HG02981 (cell line): ENCODE measurements around the gene NRCAM.

ENCODE experiments used
- ATAC-seq: cut with Tn5 transposase; IDR thresholded peaks from one replicate; pipeline ENCODE4 v1.9.1; 2021; ENCODE audit warnings: mild to moderate bottlenecking, moderate library complexity; ENCODE audit not compliant: unreplicated experiment

NRCAM gene

DNA sequence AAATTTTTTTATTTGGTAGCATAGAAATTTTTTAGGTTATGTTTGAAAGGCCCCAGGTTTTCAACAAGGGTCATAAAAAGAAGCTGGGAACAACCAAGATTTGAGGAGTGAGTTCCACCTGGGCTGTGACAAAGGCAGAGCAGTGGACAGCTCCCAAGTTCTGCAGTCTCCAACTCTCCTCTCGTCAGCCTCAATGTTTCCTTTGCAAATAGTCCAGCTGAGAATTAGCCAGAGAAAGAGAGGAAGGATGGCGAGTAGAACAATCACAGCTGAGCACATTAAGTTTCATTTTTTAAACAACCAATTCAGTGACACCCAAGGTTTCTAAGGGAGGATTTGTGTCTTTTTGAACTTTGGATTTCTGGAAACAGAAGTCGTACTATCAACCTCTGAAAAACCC, 143.2 kb downstream of the NRCAM start:
- ATAC-seq = no peak

DNA sequence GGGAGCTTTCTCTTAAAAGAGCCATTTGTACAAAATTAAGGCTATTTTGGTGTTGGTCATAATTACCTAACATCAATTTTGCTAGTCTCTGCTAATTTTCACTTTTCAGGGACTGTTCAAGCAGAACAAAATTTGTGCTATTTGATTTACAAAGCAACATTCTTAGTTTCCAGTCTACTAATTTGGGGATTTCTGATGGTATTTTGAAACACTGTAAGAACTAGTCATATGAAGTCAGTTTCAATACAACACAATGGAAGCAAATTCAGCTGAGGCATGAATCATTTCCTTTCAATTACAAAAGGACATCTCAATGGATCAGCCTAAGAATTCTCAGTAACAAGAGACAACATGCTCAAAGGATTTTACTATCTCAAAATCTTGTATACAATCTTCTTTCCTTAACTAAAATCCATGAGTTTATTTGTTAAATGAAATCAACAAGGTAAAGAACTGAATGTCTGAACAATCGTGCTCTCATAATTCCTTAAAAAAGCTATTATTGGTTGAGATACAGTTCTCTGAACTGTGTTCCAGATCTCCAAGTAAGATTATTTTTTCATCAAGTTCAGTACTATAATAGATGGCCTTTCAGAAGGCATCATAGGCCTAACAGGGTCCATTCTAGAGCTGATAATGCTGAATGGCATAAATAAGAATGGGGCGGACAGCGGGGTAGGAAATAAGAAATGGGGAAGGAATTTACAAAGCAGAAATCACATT, 144.6 kb downstream of the NRCAM start:
- no peak for ATAC-seq

GRCh38 chr7:108310351-108310750, 145.9 kb downstream of the NRCAM start:
- no peak for ATAC-seq

DNA sequence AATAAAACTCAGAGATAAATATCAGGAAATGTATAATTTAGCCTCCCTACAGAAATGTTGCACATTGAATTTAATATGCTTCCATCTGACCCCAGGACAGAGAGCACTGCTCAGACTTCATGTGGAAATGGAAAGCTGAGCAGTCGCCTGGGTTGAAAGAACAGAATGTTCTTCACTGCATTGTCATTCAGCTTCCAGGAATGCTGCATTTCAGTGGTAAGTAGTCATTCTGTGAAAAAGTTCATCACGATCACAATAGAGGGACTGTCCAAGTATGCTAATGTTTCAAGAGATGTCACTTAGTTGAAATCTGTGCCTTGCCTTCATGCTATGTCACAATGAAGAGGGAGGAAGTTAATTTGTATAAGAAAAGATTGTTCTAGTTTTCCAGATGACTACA, 147.3 kb downstream of the NRCAM start:
- ATAC-seq = peak; percentile 52

- ATAC-seq = no peak
These were observed 148.0 kb downstream of the NRCAM start for GRCh38 chr7:108308276-108308675.

DNA sequence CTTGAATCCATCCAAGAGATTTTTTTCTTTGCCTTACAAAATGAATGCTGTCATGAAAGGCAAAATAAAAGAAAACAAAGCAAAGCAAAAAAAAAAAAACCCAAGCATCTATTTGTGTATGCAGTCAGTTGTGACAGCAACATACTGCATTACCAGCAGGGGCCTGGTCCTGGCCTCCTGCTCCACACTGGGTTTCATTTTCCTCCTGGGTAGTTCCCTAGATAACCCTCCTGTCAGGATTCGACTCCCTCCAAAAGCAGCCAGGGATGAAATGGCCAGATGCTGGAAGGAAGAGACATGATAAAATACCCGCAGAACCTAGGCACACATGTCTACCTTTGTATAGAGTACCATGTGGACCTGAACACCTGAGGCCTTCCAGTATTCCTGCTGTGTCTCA, 148.6 kb downstream of the NRCAM start:
- ATAC-seq = no peak

DNA sequence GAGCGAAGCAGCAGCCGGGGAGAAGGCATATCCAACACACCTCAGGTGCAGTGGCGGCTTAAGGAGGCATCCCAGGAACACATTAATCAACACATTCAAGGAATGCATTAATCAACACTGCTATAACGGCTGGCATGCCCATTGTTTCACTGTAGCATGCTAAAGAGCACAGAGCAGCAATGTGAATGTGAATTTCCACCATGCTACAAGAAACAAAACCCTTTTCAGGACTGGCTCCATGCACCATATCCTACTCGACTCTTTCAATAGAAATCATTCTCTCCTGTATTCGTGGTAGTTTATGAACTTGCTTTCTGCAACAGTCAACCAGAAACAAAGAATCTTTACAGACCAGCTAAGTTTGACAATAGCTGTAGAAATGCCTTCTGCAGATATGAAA, 149.0 kb downstream of the NRCAM start:
- no peak for ATAC-seq

GRCh38 chr7:108303332-108303731, 152.9 kb downstream of the NRCAM start:
- no peak for ATAC-seq

DNA sequence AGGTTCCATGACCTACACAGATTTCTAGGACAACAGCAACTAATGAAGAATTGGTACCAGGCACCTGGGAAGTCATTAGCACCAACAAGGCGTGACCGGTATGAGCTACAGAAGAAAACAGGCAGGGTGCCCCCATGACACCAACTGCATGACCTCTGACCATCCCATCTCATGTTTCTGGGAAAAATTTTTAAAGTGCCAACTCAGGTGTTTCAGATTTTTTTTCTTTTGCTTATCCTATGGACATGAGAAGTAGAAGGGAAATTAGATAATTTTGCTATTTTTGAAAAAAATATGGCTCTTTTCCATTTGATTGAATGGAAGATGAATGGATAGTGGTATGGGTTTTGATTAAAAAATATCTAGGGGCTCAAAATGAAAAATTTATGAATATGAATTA, 154.8 kb downstream of the NRCAM start:
- no peak for ATAC-seq

DNA sequence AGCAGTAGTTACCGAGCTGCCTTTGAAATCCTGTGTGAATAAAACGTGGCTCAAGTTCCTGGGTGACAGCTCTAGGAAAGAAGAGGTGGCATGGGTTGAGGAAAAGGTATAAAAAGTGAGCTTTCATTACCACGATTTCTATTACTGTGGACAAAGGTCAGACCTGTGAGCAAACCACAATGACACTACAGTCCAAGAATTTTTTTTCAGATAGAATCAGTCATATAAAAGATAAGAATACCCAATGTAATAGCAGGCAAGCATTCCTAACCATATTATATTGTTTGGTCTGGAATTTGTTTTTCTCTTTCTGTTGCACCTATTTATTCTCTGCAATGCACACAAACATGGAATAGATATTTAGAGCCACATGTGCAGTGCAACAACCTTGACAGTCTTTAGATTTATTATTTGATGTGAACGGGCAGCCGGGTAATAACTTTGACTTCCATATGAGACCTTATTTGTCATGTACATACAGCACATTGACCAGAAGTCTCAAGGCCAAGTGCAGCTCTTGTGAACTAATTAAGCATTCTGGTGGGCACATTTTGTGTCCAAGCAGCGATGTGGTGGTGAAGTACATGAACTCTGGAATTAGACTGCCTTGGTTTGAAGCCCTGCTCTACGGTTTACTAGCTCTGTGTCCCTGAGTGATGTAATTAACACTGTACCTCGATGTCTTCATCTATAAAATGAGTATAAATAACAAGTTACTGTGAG, 156.8 kb downstream of the NRCAM start:
- ATAC-seq = no peak

DNA sequence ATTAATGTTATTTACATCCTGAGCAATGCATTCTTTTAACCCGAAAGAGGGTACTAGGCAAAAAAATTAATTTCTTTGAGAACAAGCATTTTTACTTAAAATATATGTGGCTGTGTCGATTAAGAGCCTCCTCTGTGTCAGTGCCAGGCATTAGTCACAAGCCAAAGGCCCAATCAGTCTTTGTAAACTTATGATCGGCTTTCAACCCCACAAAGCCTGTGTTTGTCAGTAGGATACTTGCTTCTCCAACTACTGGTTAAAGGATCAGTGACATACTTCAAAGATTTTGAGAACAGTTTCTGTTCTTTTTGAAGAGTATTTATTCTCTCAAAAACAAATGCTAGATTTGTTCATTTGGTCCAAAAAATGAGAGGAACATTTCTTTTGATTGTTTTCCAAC, 159.3 kb downstream of the NRCAM start:
- no peak for ATAC-seq

DNA sequence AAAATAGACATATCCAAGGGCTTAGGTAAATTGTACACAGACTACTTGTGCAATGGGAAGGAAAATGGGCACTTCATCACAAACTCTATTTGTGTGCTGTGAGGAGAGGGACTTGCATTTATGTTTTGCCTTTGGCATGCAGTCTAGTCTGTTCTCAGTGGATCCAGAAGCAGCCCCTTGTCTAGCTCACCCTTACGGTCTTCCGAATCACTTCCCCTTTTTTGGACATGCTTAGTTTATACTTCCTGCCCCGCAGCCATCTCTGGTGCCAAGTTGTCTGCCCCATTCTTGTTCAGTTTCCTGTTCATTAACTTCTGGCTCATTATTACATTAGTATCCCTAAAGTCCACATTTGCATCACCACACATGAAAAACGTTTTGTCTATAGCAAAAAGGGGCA, 161.6 kb downstream of the NRCAM start:
- peak; percentile 97 for ATAC-seq

DNA sequence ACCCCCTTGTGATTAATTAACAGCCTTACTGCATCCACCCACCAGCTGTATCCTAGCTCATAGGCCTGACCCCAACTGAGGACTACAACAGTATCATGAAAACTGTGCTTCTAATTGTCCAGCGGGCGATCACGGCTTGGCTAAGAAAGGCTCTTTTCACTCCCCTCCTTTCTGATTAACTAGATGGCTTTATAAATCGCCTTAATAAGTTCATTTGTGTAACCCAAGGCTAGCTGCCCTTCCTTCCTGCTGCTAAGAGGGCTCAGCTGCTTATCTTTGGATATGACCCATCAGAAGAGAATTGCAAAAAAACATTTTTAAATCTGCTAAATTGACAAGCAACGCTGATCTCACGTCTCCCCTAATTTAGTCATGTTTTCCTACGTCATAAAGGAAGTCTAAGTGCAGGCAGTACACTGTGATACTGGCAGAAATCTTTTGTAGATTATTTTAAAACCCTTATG, 163.1 kb downstream of the NRCAM start:
- ATAC-seq = no peak

- ATAC-seq = no peak
These were observed 163.7 kb downstream of the NRCAM start for GRCh38 chr7:108292541-108292940.

DNA sequence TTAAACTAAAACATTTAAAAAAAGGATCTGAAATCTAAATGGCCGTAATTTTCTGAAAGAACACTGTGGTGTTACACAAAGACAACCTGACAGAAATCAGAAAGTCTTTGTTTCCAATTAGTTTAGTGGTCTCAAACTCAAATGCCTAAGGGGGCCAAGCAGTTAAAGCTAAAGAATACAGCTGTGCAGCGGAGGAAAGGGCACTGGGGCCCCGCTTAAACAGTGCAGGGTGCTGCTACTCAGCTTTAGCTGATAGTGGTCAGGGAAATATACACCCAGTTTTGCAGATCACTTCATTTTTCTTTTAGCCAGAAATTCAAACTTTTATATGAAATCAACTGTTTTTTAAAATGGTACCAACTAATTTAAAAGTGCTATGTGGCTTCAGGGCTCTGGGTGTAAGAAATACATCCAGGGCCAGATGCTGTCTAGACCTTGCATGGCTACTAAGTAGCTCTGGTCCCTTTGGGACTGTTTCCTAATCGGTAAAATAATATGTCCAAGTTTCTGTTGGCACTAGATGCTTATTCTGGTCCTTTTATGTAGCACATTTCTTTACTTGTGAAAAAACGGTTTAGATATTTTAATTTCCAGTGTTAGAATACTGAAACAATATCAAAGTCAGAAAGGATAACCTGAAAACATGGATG, 164.3 kb downstream of the NRCAM start:
- no peak for ATAC-seq

DNA sequence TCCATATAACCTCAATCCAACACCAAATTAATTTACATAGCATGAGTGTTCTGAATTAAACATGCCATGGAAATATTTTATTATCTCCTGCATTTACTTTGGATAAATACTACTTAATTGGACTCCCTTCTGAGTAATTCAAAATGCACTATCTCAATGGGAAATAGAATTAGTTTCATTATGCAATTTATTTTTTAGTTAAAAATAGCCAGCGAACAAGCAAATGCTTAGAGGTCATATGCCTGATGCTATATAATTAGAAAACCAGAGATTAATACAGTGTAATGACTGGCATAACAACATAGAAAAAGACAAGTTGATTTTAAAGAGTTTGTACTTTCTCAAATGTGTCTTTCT, 165.1 kb downstream of the NRCAM start:
- no peak for ATAC-seq

GRCh38 chr7:108290459-108291151, 165.6 kb downstream of the NRCAM start:
- ATAC-seq = no peak

GRCh38 chr7:108289852-108290251, 166.4 kb downstream of the NRCAM start:
- ATAC-seq = no peak

DNA sequence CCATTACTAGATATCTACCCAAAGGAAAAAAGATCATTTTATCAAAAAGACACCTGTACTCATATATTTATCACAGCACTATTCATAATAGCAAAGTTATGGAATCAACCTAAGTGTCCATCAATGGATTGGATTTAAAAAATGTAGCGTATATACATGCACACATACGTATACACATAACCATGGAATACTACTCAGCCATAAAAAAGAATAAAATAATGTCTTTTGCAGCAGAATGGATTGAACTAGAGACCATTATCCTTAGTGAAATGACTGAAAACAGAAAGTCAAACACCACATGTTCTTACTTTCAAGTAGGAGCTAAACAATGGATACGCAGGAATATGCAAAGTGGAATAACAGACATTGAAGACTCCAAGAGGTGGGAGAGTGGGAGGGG, 168.4 kb downstream of the NRCAM start:
- ATAC-seq = no peak

GRCh38 chr7:108286290-108286904, 169.8 kb downstream of the NRCAM start:
- no peak for ATAC-seq

DNA sequence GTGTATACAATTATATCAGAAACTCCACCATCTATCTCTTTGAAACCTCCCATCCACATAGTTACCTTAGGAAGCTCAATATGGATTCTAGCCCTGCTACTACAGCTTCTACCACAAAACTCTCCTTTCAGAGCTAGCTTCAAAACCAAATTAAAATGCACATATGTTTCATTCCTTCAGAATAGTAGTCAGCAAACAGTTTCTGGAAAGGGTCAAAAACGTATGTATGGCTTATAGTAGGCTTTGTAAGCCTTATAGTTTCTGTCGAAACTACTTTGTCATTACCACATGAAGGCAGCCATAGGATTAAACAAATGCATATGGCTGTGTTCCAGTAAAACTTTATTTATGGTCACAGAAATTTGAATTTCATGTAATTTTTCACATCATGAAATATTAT, 170.5 kb downstream of the NRCAM start:
- no peak for ATAC-seq
